Breast epithelium (tissue), 3 donors: ENCODE data around the gene TANGO2.

Experiments
- POLR2A ChIP-seq: fragments of 450-650 bp; IDR thresholded peaks from one replicate; pipeline ENCODE4 v1.6.1; 2016; ENCODE audit warnings: antibody characterized with exemption, mild to moderate bottlenecking, moderate library complexity
- TF ChIP-seq, protein P1 (sequence below), 3 donors: fragments of 450-650 bp; IDR thresholded peaks; one replicate each; pipeline ENCODE4 v1.5.1; 2016 to 2017; ENCODE audit warnings: antibody characterized with exemption in 3 of 3, mild to moderate bottlenecking in 3 of 3, moderate library complexity in 3 of 3

DNA sequence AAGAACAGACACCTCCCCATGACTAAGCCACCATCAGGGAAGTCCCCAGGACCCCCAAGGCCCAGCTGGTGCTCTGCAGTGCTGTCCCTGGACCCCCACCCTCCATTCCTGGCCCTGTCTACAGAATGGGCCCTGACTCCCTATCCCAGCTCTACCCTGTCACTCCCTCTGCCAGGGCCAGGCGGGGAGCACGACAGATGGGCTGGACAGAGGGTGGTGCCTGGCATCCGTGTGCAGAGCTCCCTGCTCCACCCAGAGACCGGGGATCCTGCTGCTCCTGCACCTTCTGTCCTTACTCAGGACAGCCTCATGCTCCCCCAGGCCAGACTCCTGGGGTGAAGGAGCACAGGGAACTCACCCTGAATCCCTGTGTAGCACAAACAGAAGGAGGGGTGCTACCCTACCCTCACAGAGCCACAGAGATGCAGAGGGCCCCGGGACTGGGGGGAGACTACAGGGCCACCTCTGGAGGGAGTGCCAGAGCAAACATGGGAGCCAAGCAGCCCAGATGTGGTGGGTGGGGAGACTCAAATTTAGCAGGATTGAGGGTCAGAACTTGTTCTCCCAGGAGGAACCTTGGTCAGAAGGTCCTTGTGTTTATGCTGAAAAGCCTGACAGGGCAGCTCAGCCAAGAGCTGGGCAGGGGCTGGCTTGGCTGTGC, 6.3 kb upstream of the TANGO2 start:
- TF ChIP-seq, protein P1, sequence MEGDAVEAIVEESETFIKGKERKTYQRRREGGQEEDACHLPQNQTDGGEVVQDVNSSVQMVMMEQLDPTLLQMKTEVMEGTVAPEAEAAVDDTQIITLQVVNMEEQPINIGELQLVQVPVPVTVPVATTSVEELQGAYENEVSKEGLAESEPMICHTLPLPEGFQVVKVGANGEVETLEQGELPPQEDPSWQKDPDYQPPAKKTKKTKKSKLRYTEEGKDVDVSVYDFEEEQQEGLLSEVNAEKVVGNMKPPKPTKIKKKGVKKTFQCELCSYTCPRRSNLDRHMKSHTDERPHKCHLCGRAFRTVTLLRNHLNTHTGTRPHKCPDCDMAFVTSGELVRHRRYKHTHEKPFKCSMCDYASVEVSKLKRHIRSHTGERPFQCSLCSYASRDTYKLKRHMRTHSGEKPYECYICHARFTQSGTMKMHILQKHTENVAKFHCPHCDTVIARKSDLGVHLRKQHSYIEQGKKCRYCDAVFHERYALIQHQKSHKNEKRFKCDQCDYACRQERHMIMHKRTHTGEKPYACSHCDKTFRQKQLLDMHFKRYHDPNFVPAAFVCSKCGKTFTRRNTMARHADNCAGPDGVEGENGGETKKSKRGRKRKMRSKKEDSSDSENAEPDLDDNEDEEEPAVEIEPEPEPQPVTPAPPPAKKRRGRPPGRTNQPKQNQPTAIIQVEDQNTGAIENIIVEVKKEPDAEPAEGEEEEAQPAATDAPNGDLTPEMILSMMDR (IDR thresholded peaks at IDR 0.05), result no peak
- TF ChIP-seq POLR2A, result no peak
